CD14-positive monocyte (primary cell): ENCODE measurements around the gene TRIM31. TPM values are rescaled to one million over a fixed set of nuclear protein-coding genes. Genes with fewer than 3 reads are reported as not detected.
A peak's percentile ranks its signal among the peaks of the same experiment; 100 is the strongest.

ENCODE experiments used
- DNase-seq, 3 donors: peaks; one replicate each; pipeline ENCODE4 v3.0.0-alpha.2; 2011 to 2022
- H2AFZ ChIP-seq: 2 replicates; pipeline ENCODE4 v1.6.0; 2012; ENCODE audit warnings: mild to moderate bottlenecking, low read depth, low read length, inconsistent platforms; ENCODE audit not compliant: insufficient read depth, poor library complexity, severe bottlenecking
- H3K27ac ChIP-seq, 2 donors: 1 replicate in 1 of 2; 2 replicates in 1 of 2; pipeline ENCODE4 v1.5.1; 2012 to 2013; ENCODE audit warnings: low read length in 2 of 2, control low read depth in 1 of 2, inconsistent platforms in 1 of 2, low read depth in 1 of 2, mild to moderate bottlenecking in 1 of 2
- H3K27me3 ChIP-seq, 2 donors: one replicate each; pipeline versions ENCODE4 v1.6.0 to v1.6.1; 2011 to 2013; ENCODE audit warnings: low read length in 2 of 2; ENCODE audit not compliant: control insufficient read depth in 2 of 2, insufficient read depth in 2 of 2
- H3K36me3 ChIP-seq, 2 donors: replicated peaks in 1 of 2; 1 replicate in 1 of 2; 2 replicates in 1 of 2; pipeline versions ENCODE4 v1.5.1 to v1.6.1; 2012 to 2013; ENCODE audit warnings: low read length in 2 of 2, control low read depth in 1 of 2, inconsistent platforms in 1 of 2, mild to moderate bottlenecking in 1 of 2; ENCODE audit not compliant: insufficient read depth in 2 of 2, control insufficient read depth in 1 of 2
- H3K4me1 ChIP-seq, 2 donors: 1 replicate in 1 of 2; 2 replicates in 1 of 2; pipeline versions ENCODE4 v1.5.1 to v1.6.1; 2012 to 2013; ENCODE audit warnings: low read length in 2 of 2, control low read depth in 1 of 2, inconsistent platforms in 1 of 2, mild to moderate bottlenecking in 1 of 2, moderate library complexity in 1 of 2; ENCODE audit not compliant: insufficient read depth in 2 of 2, control insufficient read depth in 1 of 2
- H3K4me2 ChIP-seq: replicated peaks from 2 replicates; pipeline ENCODE3; 2012; ENCODE audit warnings: low read length, moderate library complexity, mild to moderate bottlenecking; ENCODE audit not compliant: poor library complexity, severe bottlenecking; ENCODE audit errors: extremely low read depth
- H3K4me3 ChIP-seq, 3 experiments: fragments of 200-600 bp in 1 of 3; sonication (generic) in 1 of 3; replicated peaks in 1 of 3; 1 replicate in 2 of 3; 2 replicates in 1 of 3; pipeline ENCODE4 v1.5.1; 2011 to 2013; ENCODE audit warnings: low read length in 3 of 3, mild to moderate bottlenecking in 3 of 3, control low read depth in 2 of 3, low read depth in 2 of 3, inconsistent platforms in 1 of 3, moderate library complexity in 1 of 3
- H3K79me2 ChIP-seq: 2 replicates; pipeline ENCODE4 v1.6.0; 2012; ENCODE audit warnings: mild to moderate bottlenecking, control low read depth, inconsistent platforms, low read length, moderate library complexity; ENCODE audit not compliant: insufficient read depth
- H3K9ac ChIP-seq: 2 replicates; pipeline ENCODE4 v1.6.0; 2017; ENCODE audit warnings: low read length, mild to moderate bottlenecking; ENCODE audit not compliant: insufficient read depth, poor library complexity, severe bottlenecking
- H3K9me3 ChIP-seq, 2 donors: replicated peaks in 1 of 2; 1 replicate in 1 of 2; 2 replicates in 1 of 2; pipeline versions ENCODE4 v1.5.1 to v1.6.1; 2012 to 2013; ENCODE audit warnings: low read length in 2 of 2, control low read depth in 1 of 2; ENCODE audit not compliant: control insufficient read depth in 1 of 2, insufficient read depth in 1 of 2
- H4K20me1 ChIP-seq: 2 replicates; pipeline ENCODE4 v1.6.0; 2012; ENCODE audit warnings: mild to moderate bottlenecking, low read length, control low read depth, moderate library complexity; ENCODE audit not compliant: insufficient read depth
- H3K27ac Mint-ChIP-seq, 7 donors: one replicate each; pipeline ENCODE4 v1.8.0; 2020; ENCODE audit warnings: mild to moderate bottlenecking in 7 of 7, mixed read lengths in 7 of 7, moderate library complexity in 6 of 7, inconsistent platforms in 2 of 7
- H3K27me3 Mint-ChIP-seq, 3 donors: one replicate each; pipeline ENCODE4 v1.8.0; 2021 to 2022; ENCODE audit warnings: low read depth in 3 of 3, mild to moderate bottlenecking in 3 of 3, mixed read lengths in 3 of 3, moderate library complexity in 3 of 3, inconsistent platforms in 1 of 3
- H3K36me3 Mint-ChIP-seq, 2 donors: one replicate each; pipeline ENCODE4 v1.8.0; 2020; ENCODE audit warnings: mixed read lengths in 2 of 2, inconsistent platforms in 1 of 2, mild to moderate bottlenecking in 1 of 2
- H3K4me1 Mint-ChIP-seq: one replicate; pipeline ENCODE4 v1.8.0; 2020; ENCODE audit warnings: mild to moderate bottlenecking, mixed read lengths
- H3K4me3 Mint-ChIP-seq, 2 donors: one replicate each; pipeline ENCODE4 v1.8.0; 2020; ENCODE audit warnings: mild to moderate bottlenecking in 2 of 2, mixed read lengths in 2 of 2, moderate library complexity in 1 of 2
- H3K9me3 Mint-ChIP-seq, 7 donors: one replicate each; pipeline ENCODE4 v1.8.0; 2020 to 2022; ENCODE audit warnings: mixed read lengths in 7 of 7, mild to moderate bottlenecking in 6 of 7, moderate library complexity in 6 of 7, inconsistent platforms in 2 of 7
- WGBS: methylation state at CpG from one replicate; pipeline ENCODE4 v1.1.5; 2013; ENCODE audit warnings: missing lambda C conversion rate; ENCODE audit not compliant: insufficient coverage; 5-methylcytosine and 5-hydroxymethylcytosine counted together
- intact Hi-C, 2 donors: fragments of 100-400 bp; cut with micrococcal nuclease; formaldehyde crosslinking; loops; one replicate each; pipeline versions ENCODE4 v1.15.0 to v1.15.1; 2023
- polyA plus RNA-seq, 3 donors: library from polyadenylated mRNA; depleted of rRNA in 1 of 3; unstranded in 2 of 3; stranded (reverse) in 1 of 3; fragments of 300-500 nt in 2 of 3; fragments of >200 nt in 1 of 3; fragmentation: Illumina TruSeq in 2 of 3; gene quantifications; 1 replicate in 2 of 3; 2 replicates in 1 of 3; pipeline ENCODE4 v1.2.3, GENCODE V29; 2012 to 2021
- TF ChIP-seq, protein P1 (sequence below): fragments of 200-600 bp; IDR thresholded peaks from one replicate; pipeline ENCODE4 v1.8.0; 2022; ENCODE audit warnings: antibody characterized with exemption, mild to moderate bottlenecking

The TRIM31 gene
- polyA plus RNA-seq, 3 donors, result not detected

DNA sequence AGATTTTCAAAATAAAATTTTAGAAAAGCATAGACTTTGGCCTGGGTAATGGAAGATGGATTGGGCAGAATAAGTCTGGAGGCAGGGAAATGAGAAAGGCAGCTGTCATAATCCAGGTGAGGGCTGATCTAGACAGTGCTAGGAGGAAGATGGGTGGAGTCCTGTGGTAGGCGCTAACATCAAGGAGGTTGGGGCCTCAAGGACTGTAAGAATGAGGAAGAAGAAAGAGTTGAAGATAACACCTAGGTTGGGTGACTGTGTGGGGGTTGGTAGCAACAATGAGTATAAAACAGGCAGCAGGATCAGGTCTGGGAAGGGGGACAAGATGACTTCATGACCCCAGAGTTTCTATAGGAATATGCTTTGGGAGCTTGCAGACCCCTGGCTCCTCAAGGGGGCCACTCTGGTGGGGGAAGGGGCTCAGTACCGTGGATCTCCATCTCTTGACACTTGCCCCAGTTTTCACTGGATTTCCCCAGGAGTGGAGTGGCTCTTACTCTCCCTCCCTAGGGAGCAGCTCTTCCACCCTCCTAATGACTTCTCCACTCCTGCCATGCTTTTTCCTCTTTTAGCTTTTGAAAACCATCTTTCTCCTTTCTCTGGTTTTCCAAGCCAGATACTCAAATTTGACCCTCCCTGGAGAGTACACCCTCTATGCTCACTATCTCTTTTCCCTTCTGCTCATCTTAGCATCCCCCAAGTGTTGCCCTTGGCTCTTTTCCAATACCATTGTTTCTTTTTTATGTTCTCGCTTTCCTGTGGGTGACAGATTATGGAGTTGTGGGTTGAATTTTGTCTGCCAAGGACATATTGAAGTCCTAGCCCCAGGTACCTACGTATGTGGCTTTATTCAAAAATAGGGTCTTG lies 14.8 kb downstream of the TRIM31 start:
- H3K9me3 ChIP-seq, result peaks cover 0 to 7% of the 10 kb centered on the region in 2 donors

DNA sequence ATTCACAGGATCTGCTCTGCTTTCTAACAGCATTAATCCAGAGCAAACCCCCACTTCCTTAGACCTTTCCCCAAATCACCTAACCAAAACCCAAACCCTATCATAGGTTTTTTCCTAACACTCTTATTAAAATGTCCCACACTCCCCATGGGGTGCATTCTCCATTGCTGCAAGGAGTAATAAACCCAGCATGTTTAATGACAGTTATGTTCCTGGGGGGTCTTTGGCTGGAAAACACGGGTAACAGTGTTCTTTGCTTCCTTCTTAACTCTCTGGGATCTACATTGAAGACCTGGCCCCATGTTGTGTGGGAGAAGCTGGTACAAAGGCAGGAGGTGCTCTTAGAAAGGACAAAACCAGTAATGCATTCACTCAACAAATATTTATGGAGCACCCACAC lies 16.1 kb downstream of the TRIM31 start:
- Histone ChIP-seq H3K4me1 (peaks cover 16 to 17% of the 10 kb centered on the region in 2 donors), H3K36me3 (no peaks in the 10 kb centered on the region), H3K27me3 (peaks cover 45 to 74% of the 10 kb centered on the region in 2 donors), H4K20me1 (no peaks in the 10 kb centered on the region), H3K4me2 (no peak overlapping the region), H2AFZ (no peak overlapping the region), H3K27ac (no peak overlapping the region), H3K4me3 (no peak overlapping the region), H3K9me3 (peaks cover 0 to 7% of the 10 kb centered on the region in 2 donors), H3K79me2 (no peaks in the 10 kb centered on the region), H3K9ac (no peak overlapping the region)
- no peak for DNase-seq
- H3K4me1 Mint-ChIP-seq, result peaks cover 18% of the 10 kb centered on the region
- peaks cover 0 to 21% (median 12%) of the 10 kb centered on the region in 7 donors for H3K9me3 Mint-ChIP-seq
- H3K36me3 Mint-ChIP-seq, result peaks cover 11 to 12% of the 10 kb centered on the region in 2 donors
- peaks cover 67 to 92% (median 75%) of the 10 kb centered on the region in 3 donors for H3K27me3 Mint-ChIP-seq
- TF ChIP-seq, protein P1, sequence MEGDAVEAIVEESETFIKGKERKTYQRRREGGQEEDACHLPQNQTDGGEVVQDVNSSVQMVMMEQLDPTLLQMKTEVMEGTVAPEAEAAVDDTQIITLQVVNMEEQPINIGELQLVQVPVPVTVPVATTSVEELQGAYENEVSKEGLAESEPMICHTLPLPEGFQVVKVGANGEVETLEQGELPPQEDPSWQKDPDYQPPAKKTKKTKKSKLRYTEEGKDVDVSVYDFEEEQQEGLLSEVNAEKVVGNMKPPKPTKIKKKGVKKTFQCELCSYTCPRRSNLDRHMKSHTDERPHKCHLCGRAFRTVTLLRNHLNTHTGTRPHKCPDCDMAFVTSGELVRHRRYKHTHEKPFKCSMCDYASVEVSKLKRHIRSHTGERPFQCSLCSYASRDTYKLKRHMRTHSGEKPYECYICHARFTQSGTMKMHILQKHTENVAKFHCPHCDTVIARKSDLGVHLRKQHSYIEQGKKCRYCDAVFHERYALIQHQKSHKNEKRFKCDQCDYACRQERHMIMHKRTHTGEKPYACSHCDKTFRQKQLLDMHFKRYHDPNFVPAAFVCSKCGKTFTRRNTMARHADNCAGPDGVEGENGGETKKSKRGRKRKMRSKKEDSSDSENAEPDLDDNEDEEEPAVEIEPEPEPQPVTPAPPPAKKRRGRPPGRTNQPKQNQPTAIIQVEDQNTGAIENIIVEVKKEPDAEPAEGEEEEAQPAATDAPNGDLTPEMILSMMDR, result no peak
- WGBS, result 40% methylated on average over 1 of the region's 1 CpG
- no peak overlapping the region for H3K27ac Mint-ChIP-seq
- intact Hi-C loops, result no loop called here
- H3K4me3 Mint-ChIP-seq, result peak overlapping the region in 1 of 2 donors; percentile 50

More for the DNA sequence above, 14.8 kb downstream of the TRIM31 start:
- Mint-ChIP-seq H3K9me3 (peaks cover 0 to 24% (median 12%) of the 10 kb centered on the region in 7 donors), H3K27me3 (peaks cover 65 to 85% (median 68%) of the 10 kb centered on the region in 3 donors), H3K27ac (no peak overlapping the region), H3K36me3 (peaks cover 11 to 12% of the 10 kb centered on the region in 2 donors), H3K4me3 (peak overlapping the region in 1 of 2 donors; percentile 82), H3K4me1 (peaks cover 29% of the 10 kb centered on the region)
- Histone ChIP-seq H3K4me1 (peaks cover 27 to 30% of the 10 kb centered on the region in 2 donors), H3K36me3 (no peaks in the 10 kb centered on the region), H3K4me3 (no peak overlapping the region), H3K27me3 (peaks cover 44 to 66% of the 10 kb centered on the region in 2 donors), H3K79me2 (no peaks in the 10 kb centered on the region), H3K4me2 (no peak overlapping the region), H3K9ac (no peak overlapping the region), H4K20me1 (no peaks in the 10 kb centered on the region), H3K27ac (no peak overlapping the region), H2AFZ (no peak overlapping the region)
- intact Hi-C loops, result no loop called here
- DNase-seq, result no peak
- WGBS, result 53% methylated on average over 2 of the region's 4 CpGs
- TF ChIP-seq, protein P1, result no peak
